Natural killer cell (primary cell): ENCODE results near the gene GREM2. TPM values are rescaled to one million over a fixed set of nuclear protein-coding genes. Genes with fewer than 3 reads are reported as not detected.

ENCODE experiments used
- ATAC-seq, 3 donors: fragments of 150-1000 bp in 2 of 3; fragments of 200-7000 bp in 1 of 3; cut with Tn5 transposase; 1 replicate in 1 of 3; 2 replicates in 2 of 3; pipeline ENCODE4 v1.10.0; 2021; ENCODE audit warnings: mild to moderate bottlenecking in 2 of 3, moderate library complexity in 2 of 3
- DNase-seq, 2 donors: peaks; one replicate each; pipeline versions ENCODE4 v3.0.0 to v3.0.0-alpha.2; 2013 to 2021; ENCODE audit warnings: mixed read lengths in 1 of 2
- H3K27ac ChIP-seq: one replicate; pipeline ENCODE4 v1.5.1; 2013; ENCODE audit warnings: mild to moderate bottlenecking, low read length
- H3K27me3 ChIP-seq: one replicate; pipeline ENCODE4 v1.6.1; 2013; ENCODE audit warnings: low read length; ENCODE audit not compliant: control insufficient read depth, insufficient read depth
- H3K36me3 ChIP-seq: one replicate; pipeline ENCODE4 v1.6.1; 2013; ENCODE audit warnings: low read length; ENCODE audit not compliant: control insufficient read depth, insufficient read depth
- H3K4me1 ChIP-seq: one replicate; pipeline ENCODE4 v1.6.1; 2013; ENCODE audit warnings: low read length; ENCODE audit not compliant: control insufficient read depth, insufficient read depth
- H3K4me3 ChIP-seq: one replicate; pipeline ENCODE4 v1.5.1; 2013; ENCODE audit warnings: low read length
- H3K9me3 ChIP-seq: one replicate; pipeline ENCODE4 v1.6.1; 2013; ENCODE audit warnings: low read length; ENCODE audit not compliant: control insufficient read depth, insufficient read depth
- H3K27ac Mint-ChIP-seq, 2 donors: one replicate each; pipeline ENCODE4 v1.8.0; 2022; ENCODE audit warnings: mild to moderate bottlenecking in 2 of 2, mixed read lengths in 2 of 2, moderate library complexity in 1 of 2
- H3K27me3 Mint-ChIP-seq, 2 donors: one replicate each; pipeline ENCODE4 v1.8.0; 2022; ENCODE audit warnings: low read depth in 2 of 2, mixed read lengths in 2 of 2
- H3K36me3 Mint-ChIP-seq: one replicate; pipeline ENCODE4 v1.8.0; 2022; ENCODE audit warnings: mixed read lengths
- H3K4me1 Mint-ChIP-seq, 2 donors: one replicate each; pipeline ENCODE4 v1.8.0; 2022; ENCODE audit warnings: mixed read lengths in 2 of 2
- H3K4me3 Mint-ChIP-seq: one replicate; pipeline ENCODE4 v1.8.0; 2022; ENCODE audit warnings: mild to moderate bottlenecking, moderate library complexity, mixed read lengths
- H3K9me3 Mint-ChIP-seq, 2 donors: one replicate each; pipeline ENCODE4 v1.8.0; 2022; ENCODE audit warnings: mixed read lengths in 2 of 2
- WGBS: methylation state at CpG from one replicate; pipeline ENCODE4 v1.1.7; 2013; ENCODE audit warnings: missing lambda C conversion rate; ENCODE audit not compliant: insufficient coverage; 5-methylcytosine and 5-hydroxymethylcytosine counted together
- intact Hi-C: fragments of 100-400 bp; cut with micrococcal nuclease; formaldehyde crosslinking; loops from one replicate; pipeline ENCODE4 v1.14.2; 2022
- total RNA-seq, 4 donors: library from RNA; stranded (reverse); fragments of 120-200 nt in 1 of 4; gene quantifications; one replicate each; pipeline versions ENCODE4 v1.2.3 to v1.2.4, GENCODE V29; 2013 to 2022
- TF ChIP-seq, protein P1 (sequence below): fragments of 200-600 bp; IDR thresholded peaks from one replicate; pipeline ENCODE4 v1.8.0; 2022; ENCODE audit warnings: antibody characterized with exemption

Gene GREM2
- total RNA-seq, 3 donors from 2014 or later (not counting 1 experiment from before 2014, with no cell fraction given): 0.08 to 0.34 TPM; not detected in 1

DNA sequence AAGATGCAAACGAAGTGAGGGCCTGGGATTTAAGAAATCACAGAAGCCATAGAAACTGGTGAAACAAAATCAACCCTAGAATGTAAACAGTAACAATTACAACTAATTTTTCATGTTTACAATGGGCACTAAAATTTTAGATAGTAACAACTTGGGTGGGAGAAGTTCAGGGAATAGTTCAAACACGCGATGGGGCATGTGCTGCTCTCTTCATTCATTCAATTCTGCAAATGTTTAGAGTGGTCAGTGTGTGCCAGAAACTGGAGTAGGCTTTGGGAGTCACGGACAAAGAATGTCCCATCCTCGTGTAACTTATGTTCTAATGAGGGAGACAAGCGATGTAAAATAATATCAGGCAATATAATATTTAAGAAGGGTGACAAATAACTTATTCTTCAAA is 133.4 kb downstream of the GREM2 start:
- Mint-ChIP-seq H3K36me3 (no peaks in the 10 kb centered on the region), H3K4me1 (no peaks in the 10 kb centered on the region), H3K27me3 (peaks cover 14 to 27% of the 10 kb centered on the region in 2 donors), H3K27ac (no peak overlapping the region), H3K4me3 (no peak overlapping the region), H3K9me3 (no peaks in the 10 kb centered on the region)
- intact Hi-C loops: no loop called here
- H3K4me3 ChIP-seq: no peak overlapping the region
- peaks cover 2% of the 10 kb centered on the region for H3K27me3 ChIP-seq
- H3K9me3 ChIP-seq: no peaks in the 10 kb centered on the region
- DNase-seq (no peak), ATAC-seq (no peak)
- no peaks in the 10 kb centered on the region for H3K36me3 ChIP-seq
- no peak overlapping the region for H3K27ac ChIP-seq
- 90% methylated on average over 4 of the region's 6 CpGs for WGBS
- TF ChIP-seq, protein P1, sequence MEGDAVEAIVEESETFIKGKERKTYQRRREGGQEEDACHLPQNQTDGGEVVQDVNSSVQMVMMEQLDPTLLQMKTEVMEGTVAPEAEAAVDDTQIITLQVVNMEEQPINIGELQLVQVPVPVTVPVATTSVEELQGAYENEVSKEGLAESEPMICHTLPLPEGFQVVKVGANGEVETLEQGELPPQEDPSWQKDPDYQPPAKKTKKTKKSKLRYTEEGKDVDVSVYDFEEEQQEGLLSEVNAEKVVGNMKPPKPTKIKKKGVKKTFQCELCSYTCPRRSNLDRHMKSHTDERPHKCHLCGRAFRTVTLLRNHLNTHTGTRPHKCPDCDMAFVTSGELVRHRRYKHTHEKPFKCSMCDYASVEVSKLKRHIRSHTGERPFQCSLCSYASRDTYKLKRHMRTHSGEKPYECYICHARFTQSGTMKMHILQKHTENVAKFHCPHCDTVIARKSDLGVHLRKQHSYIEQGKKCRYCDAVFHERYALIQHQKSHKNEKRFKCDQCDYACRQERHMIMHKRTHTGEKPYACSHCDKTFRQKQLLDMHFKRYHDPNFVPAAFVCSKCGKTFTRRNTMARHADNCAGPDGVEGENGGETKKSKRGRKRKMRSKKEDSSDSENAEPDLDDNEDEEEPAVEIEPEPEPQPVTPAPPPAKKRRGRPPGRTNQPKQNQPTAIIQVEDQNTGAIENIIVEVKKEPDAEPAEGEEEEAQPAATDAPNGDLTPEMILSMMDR: no peak
- no peaks in the 10 kb centered on the region for H3K4me1 ChIP-seq

DNA sequence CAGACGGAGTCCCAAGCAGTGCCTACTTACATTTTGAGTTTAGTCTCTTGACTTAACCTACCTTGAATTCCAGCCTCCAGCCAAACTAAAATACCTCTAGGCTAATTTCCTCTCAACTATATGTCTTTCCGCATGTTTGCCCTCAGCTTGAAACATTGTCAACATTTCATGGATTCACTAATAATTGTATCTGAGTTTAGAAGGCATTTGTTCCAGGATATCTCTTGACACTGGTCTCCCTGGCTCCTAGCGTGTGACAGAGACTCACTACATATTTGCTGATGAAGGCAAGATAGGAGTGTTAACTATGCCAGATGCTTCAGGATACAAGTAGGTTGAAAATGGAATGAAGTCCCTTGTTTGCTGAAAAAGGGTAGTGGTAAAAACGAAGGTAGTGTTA is 136.1 kb downstream of the GREM2 start:
- peaks cover 13 to 27% of the 10 kb centered on the region in 2 donors for H3K27me3 Mint-ChIP-seq
- H3K4me1 Mint-ChIP-seq: no peaks in the 10 kb centered on the region
- no peaks in the 10 kb centered on the region for H3K9me3 Mint-ChIP-seq
- Histone ChIP-seq H3K36me3 (no peaks in the 10 kb centered on the region), H3K27me3 (peaks cover 2% of the 10 kb centered on the region), H3K27ac (no peak overlapping the region), H3K9me3 (no peaks in the 10 kb centered on the region), H3K4me1 (no peaks in the 10 kb centered on the region), H3K4me3 (no peak overlapping the region)
- H3K27ac Mint-ChIP-seq: no peak overlapping the region
- DNase-seq: no peak
- ATAC-seq: no peak
- intact Hi-C loops: no loop called here
- WGBS: 78% methylated on average over 4 of the region's 4 CpGs
- H3K4me3 Mint-ChIP-seq: no peak overlapping the region
- H3K36me3 Mint-ChIP-seq: no peaks in the 10 kb centered on the region
- TF ChIP-seq, protein P1: no peak

DNA sequence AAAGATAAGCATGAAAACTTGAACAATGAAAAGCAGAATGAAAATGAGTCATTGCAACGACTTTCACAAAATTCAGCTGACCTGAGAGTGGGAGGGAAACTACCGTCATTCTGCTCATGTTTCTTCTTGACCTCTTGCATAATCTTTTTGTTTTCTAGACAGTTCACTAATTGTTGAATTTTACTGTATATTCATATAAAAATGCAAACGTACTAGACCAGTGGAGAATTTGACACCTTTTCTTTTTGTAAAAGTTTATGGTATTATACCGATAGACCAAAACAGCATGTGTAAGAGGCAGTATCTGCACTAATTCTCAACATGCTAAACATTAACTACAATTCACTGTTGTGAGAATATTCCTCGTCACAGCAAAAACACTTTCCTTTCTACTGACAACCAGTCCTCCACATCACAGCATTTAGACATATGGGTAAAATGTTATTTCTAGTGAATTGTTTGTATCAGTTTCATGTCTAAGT is 137.8 kb downstream of the GREM2 start:
- Mint-ChIP-seq H3K36me3 (no peaks in the 10 kb centered on the region), H3K4me1 (no peaks in the 10 kb centered on the region), H3K4me3 (no peak overlapping the region), H3K27ac (no peak overlapping the region), H3K9me3 (no peaks in the 10 kb centered on the region), H3K27me3 (peaks cover 15 to 39% of the 10 kb centered on the region in 2 donors)
- Histone ChIP-seq H3K36me3 (no peaks in the 10 kb centered on the region), H3K9me3 (no peaks in the 10 kb centered on the region), H3K27me3 (peaks cover 2% of the 10 kb centered on the region), H3K4me1 (no peaks in the 10 kb centered on the region), H3K4me3 (no peak overlapping the region), H3K27ac (no peak overlapping the region)
- WGBS: 74% methylated on average over 4 of the region's 5 CpGs
- no peak for ATAC-seq
- TF ChIP-seq, protein P1: no peak
- intact Hi-C loops: no loop called here
- no peak for DNase-seq

DNA sequence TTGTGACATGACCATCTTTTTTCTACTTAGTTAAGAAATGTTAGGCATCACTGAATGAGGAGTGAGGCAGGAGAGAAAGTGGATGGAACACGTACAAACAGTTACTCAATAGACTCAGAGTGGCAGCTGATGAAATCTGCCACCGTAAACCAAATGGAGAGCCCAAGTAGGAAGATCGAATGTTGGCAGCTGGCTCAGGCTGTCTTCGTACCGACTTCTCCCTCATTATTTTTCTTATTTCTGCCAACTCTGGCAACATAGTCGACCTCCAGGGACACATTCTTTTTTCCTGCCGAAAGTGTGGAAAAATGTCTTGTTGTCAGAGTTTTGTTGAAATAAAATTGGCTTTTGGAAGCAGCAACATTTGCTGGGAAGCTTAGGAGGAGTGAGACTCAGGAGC is 143.3 kb downstream of the GREM2 start:
- DNase-seq: no peak
- no peak overlapping the region for H3K27ac Mint-ChIP-seq
- TF ChIP-seq, protein P1: no peak
- H3K4me3 Mint-ChIP-seq: no peak overlapping the region
- no peaks in the 10 kb centered on the region for H3K36me3 Mint-ChIP-seq
- 90% methylated on average over 7 of the region's 7 CpGs for WGBS
- no peaks in the 10 kb centered on the region for H3K36me3 ChIP-seq
- H3K9me3 Mint-ChIP-seq: no peaks in the 10 kb centered on the region
- H3K27me3 Mint-ChIP-seq: peaks cover 13 to 40% of the 10 kb centered on the region in 2 donors
- peaks cover 5% of the 10 kb centered on the region for H3K4me1 ChIP-seq
- intact Hi-C loops: no loop called here
- H3K4me3 ChIP-seq: no peak overlapping the region
- peaks cover 14 to 18% of the 10 kb centered on the region in 2 donors for H3K4me1 Mint-ChIP-seq
- no peak for ATAC-seq
- H3K27me3 ChIP-seq: peaks cover 2% of the 10 kb centered on the region
- no peaks in the 10 kb centered on the region for H3K9me3 ChIP-seq
- no peak overlapping the region for H3K27ac ChIP-seq
